Cardiac muscle cell (in vitro differentiated cells and primary cell): ENCODE data around the gene ZSWIM6. TPM values are rescaled to one million over a fixed set of nuclear protein-coding genes. Genes with fewer than 3 reads are reported as not detected.

Experiments used
- DNase-seq, 2 donors: peaks; one replicate each; pipeline versions ENCODE4 v3.0.0 to v3.0.0-alpha.2; 2010 to 2017; ENCODE audit warnings: low read depth in 1 of 2, low spot score in 1 of 2
- H3K27ac ChIP-seq: fragments of 200-600 bp; sonication (generic); 2 replicates; pipeline ENCODE4 v1.5.1; 2016
- H3K27me3 ChIP-seq: fragments of 200-600 bp; sonication (generic); 2 replicates; pipeline ENCODE4 v1.6.0; 2016; ENCODE audit warnings: control low read depth
- H3K36me3 ChIP-seq: fragments of 200-600 bp; sonication (generic); 2 replicates; pipeline ENCODE4 v1.5.1; 2016; ENCODE audit warnings: control low read depth
- H3K4me1 ChIP-seq: fragments of 200-600 bp; sonication (generic); 2 replicates; pipeline ENCODE4 v1.8.1; 2017; ENCODE audit warnings: low read depth, mild to moderate bottlenecking, mixed run types
- H3K4me3 ChIP-seq: fragments of 200-600 bp; sonication (generic); 2 replicates; pipeline ENCODE4 v1.5.1; 2016; ENCODE audit warnings: mild to moderate bottlenecking
- H3K9me3 ChIP-seq: fragments of 200-600 bp; sonication (generic); 2 replicates; pipeline ENCODE4 v1.5.1; 2017; ENCODE audit warnings: low read depth, mild to moderate bottlenecking, control low read depth
- polyA plus RNA-seq: library from polyadenylated mRNA; unstranded; fragments of >200 nt; fragmentation: Nextera tagmentation; extraction: Ambion mirVana; gene quantifications from 2 replicates; pipeline ENCODE4 v1.2.1, GENCODE V29; 2016
- total RNA-seq: library from RNA; depleted of rRNA; stranded (reverse); fragments of >200 nt; gene quantifications from 2 replicates; pipeline ENCODE4 v1.2.3, GENCODE V29; 2016
- TF ChIP-seq, protein P1 (sequence below): IDR thresholded peaks from 2 replicates; pipeline ENCODE4 v1.5.1; 2012; ENCODE audit warnings: low read depth, mild to moderate bottlenecking, low read length

Gene ZSWIM6
- total and polyA plus RNA-seq, 2 experiments from 2014 or later, result 3.4 to 8.3 TPM

- no peak overlapping the region for H3K4me3 ChIP-seq
- no peaks in the 10 kb centered on the region for H3K4me1 ChIP-seq
- TF ChIP-seq, protein P1, sequence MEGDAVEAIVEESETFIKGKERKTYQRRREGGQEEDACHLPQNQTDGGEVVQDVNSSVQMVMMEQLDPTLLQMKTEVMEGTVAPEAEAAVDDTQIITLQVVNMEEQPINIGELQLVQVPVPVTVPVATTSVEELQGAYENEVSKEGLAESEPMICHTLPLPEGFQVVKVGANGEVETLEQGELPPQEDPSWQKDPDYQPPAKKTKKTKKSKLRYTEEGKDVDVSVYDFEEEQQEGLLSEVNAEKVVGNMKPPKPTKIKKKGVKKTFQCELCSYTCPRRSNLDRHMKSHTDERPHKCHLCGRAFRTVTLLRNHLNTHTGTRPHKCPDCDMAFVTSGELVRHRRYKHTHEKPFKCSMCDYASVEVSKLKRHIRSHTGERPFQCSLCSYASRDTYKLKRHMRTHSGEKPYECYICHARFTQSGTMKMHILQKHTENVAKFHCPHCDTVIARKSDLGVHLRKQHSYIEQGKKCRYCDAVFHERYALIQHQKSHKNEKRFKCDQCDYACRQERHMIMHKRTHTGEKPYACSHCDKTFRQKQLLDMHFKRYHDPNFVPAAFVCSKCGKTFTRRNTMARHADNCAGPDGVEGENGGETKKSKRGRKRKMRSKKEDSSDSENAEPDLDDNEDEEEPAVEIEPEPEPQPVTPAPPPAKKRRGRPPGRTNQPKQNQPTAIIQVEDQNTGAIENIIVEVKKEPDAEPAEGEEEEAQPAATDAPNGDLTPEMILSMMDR, result no peak
- DNase-seq, result no peak
- no peak overlapping the region for H3K27ac ChIP-seq
- H3K9me3 ChIP-seq, result no peaks in the 10 kb centered on the region
- no peaks in the 10 kb centered on the region for H3K36me3 ChIP-seq
- no peaks in the 10 kb centered on the region for H3K27me3 ChIP-seq
These were observed 106.4 kb downstream of the ZSWIM6 start for GRCh38 chr5:61438298-61438970.

DNA sequence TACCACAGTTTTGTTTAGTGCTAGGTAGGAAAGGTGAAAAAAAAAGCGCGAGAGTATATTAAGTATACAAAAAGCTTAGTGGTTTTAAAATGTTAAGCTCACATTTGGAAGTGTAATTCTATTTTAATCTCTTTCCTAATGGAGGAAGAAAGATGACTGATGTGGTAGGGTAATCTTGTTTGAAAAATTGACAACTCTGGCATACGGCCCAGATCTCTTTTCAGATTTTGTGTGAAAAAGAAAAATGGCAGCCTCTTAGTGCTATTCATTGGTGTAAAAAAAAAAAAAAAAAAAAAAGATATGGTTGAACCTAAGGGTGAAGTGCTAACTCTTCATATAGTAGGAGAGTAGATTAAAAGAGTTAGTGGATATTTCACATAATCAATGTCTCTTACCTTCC lies 108.0 kb downstream of the ZSWIM6 start:
- H3K9me3 ChIP-seq, result no peaks in the 10 kb centered on the region
- H3K36me3 ChIP-seq, result no peaks in the 10 kb centered on the region
- DNase-seq, result no peak
- no peaks in the 10 kb centered on the region for H3K4me1 ChIP-seq
- H3K27ac ChIP-seq, result no peak overlapping the region
- no peak overlapping the region for H3K4me3 ChIP-seq
- TF ChIP-seq, protein P1, result no peak
- H3K27me3 ChIP-seq, result no peaks in the 10 kb centered on the region

DNA sequence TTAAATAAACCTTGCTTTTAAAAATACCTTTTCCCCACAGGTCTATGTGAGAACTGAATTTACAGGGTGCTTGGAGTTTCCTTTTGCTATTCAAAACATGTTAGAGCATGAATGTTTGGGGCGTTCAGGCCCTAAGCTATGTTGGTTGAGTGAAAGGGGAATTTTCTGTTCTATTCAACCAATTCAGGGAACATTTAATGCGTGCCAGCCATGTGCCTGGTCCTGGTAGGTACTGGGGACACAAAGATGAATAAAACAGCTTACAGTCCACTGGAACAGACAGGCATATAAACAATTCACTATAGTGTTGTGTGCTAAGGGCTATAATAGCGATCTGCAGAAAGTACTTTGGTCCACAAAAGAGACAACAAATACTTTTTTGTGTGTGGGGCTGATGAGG lies 108.5 kb downstream of the ZSWIM6 start:
- Histone ChIP-seq H3K4me1 (no peaks in the 10 kb centered on the region), H3K36me3 (no peaks in the 10 kb centered on the region), H3K27ac (no peak overlapping the region), H3K4me3 (no peak overlapping the region), H3K27me3 (no peaks in the 10 kb centered on the region), H3K9me3 (no peaks in the 10 kb centered on the region)
- no peak for DNase-seq
- TF ChIP-seq, protein P1, result no peak

GRCh38 chr5:61441742-61442141 lies 109.7 kb downstream of the ZSWIM6 start:
- Histone ChIP-seq H3K4me1 (no peaks in the 10 kb centered on the region), H3K9me3 (no peaks in the 10 kb centered on the region), H3K27ac (no peak overlapping the region), H3K27me3 (no peaks in the 10 kb centered on the region), H3K36me3 (no peaks in the 10 kb centered on the region), H3K4me3 (no peak overlapping the region)
- DNase-seq, result no peak
- TF ChIP-seq, protein P1, result no peak

GRCh38 chr5:61447780-61448495 lies 115.9 kb downstream of the ZSWIM6 start:
- H3K4me3 ChIP-seq, result no peak overlapping the region
- TF ChIP-seq, protein P1, result no peak
- H3K9me3 ChIP-seq, result no peaks in the 10 kb centered on the region
- DNase-seq, result no peak
- H3K27me3 ChIP-seq, result no peaks in the 10 kb centered on the region
- H3K27ac ChIP-seq, result no peak overlapping the region
- no peaks in the 10 kb centered on the region for H3K4me1 ChIP-seq
- H3K36me3 ChIP-seq, result no peaks in the 10 kb centered on the region
